Hepatocyte (in vitro differentiated cells): ENCODE data around the gene KCNMB1.
"Not testable (repeated sequence)": the region's sequence is repeated elsewhere in the genome, so short reads cannot be mapped to it uniquely, and the experiment has no call there.

ENCODE experiments used
- EZH2 ChIP-seq: fragments of 200-600 bp; sonication (generic); IDR thresholded peaks from 2 replicates; pipeline ENCODE4 v1.6.1; 2016; ENCODE audit warnings: antibody characterized with exemption, mild to moderate bottlenecking, borderline replicate concordance
- EZH2phosphoT487 ChIP-seq: fragments of 200-600 bp; sonication (generic); IDR thresholded peaks from one replicate; pipeline ENCODE4 v1.6.1; 2018; ENCODE audit warnings: antibody characterized with exemption, mild to moderate bottlenecking, low read depth, moderate library complexity; ENCODE audit not compliant: unreplicated experiment, severe bottlenecking
- TF ChIP-seq, protein P1 (sequence below): fragments of 200-600 bp; sonication (generic); IDR thresholded peaks from 2 replicates; pipeline ENCODE4 v1.5.1; 2016; ENCODE audit warnings: antibody characterized with exemption, mild to moderate bottlenecking; ENCODE audit not compliant: poor library complexity

DNA sequence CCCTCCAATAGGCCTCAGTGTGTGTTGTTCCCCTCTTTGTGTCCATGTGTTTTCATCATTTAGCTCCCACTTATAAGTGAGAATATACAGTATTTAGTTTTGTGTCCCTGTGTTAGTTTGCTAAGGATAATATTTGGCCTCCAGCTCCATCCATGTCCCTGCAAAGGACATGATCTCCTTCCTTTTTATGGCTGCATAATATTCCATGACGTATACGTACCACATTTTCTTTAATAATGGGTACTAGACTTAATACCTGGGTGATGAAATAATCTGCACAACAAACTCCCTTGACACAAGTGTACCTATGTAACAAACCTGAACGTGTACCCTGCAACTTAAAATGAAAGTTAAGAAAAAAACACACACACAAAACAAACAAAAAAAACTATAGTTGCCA lies 12.6 kb downstream of the KCNMB1 start:
- TF ChIP-seq, protein P1, sequence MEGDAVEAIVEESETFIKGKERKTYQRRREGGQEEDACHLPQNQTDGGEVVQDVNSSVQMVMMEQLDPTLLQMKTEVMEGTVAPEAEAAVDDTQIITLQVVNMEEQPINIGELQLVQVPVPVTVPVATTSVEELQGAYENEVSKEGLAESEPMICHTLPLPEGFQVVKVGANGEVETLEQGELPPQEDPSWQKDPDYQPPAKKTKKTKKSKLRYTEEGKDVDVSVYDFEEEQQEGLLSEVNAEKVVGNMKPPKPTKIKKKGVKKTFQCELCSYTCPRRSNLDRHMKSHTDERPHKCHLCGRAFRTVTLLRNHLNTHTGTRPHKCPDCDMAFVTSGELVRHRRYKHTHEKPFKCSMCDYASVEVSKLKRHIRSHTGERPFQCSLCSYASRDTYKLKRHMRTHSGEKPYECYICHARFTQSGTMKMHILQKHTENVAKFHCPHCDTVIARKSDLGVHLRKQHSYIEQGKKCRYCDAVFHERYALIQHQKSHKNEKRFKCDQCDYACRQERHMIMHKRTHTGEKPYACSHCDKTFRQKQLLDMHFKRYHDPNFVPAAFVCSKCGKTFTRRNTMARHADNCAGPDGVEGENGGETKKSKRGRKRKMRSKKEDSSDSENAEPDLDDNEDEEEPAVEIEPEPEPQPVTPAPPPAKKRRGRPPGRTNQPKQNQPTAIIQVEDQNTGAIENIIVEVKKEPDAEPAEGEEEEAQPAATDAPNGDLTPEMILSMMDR, result not testable (repeated sequence)
- TF ChIP-seq EZH2phosphoT487, EZH2: not testable (repeated sequence)
